Hepatocyte (in vitro differentiated cells): ENCODE measurements around the gene KIF13A. TPM values are rescaled to one million over a fixed set of nuclear protein-coding genes. Genes with fewer than 3 reads are reported as not detected.

ENCODE experiments used
- DNase-seq: peaks from one replicate; pipeline ENCODE4 v3.0.0-alpha.2; 2016; ENCODE audit warnings: low spot score
- H2AFZ ChIP-seq: fragments of 200-600 bp; sonication (generic); 2 replicates; pipeline ENCODE4 v1.6.0; 2016; ENCODE audit warnings: antibody characterized with exemption, mild to moderate bottlenecking
- H3K27ac ChIP-seq: fragments of 200-600 bp; sonication (generic); 2 replicates; pipeline ENCODE4 v1.5.1; 2016; ENCODE audit warnings: mild to moderate bottlenecking
- H3K27me3 ChIP-seq: fragments of 200-600 bp; sonication (generic); 2 replicates; pipeline ENCODE4 v1.6.1; 2016
- H3K36me3 ChIP-seq: fragments of 200-600 bp; sonication (generic); replicated peaks from 2 replicates; pipeline ENCODE4 v1.5.1; 2016; ENCODE audit warnings: low read depth; ENCODE audit not compliant: insufficient read depth
- H3K4me1 ChIP-seq: fragments of 200-600 bp; sonication (generic); 2 replicates; pipeline ENCODE4 v1.5.1; 2016; ENCODE audit warnings: mild to moderate bottlenecking, moderate library complexity; ENCODE audit not compliant: insufficient read depth
- H3K4me2 ChIP-seq: fragments of 200-600 bp; sonication (generic); 2 replicates; pipeline ENCODE4 v1.6.0; 2016
- H3K4me3 ChIP-seq: fragments of 200-600 bp; sonication (generic); 2 replicates; pipeline ENCODE4 v1.5.1; 2016; ENCODE audit warnings: mild to moderate bottlenecking
- H3K79me2 ChIP-seq: fragments of 200-600 bp; sonication (generic); 2 replicates; pipeline ENCODE4 v1.6.0; 2017; ENCODE audit warnings: mild to moderate bottlenecking
- H3K9me2 ChIP-seq: fragments of 200-600 bp; sonication (generic); replicated peaks from 2 replicates; pipeline ENCODE4 v1.6.0; 2017; ENCODE audit warnings: mild to moderate bottlenecking; ENCODE audit not compliant: insufficient read depth
- H3K9me3 ChIP-seq: fragments of 200-600 bp; sonication (generic); 2 replicates; pipeline ENCODE4 v1.5.1; 2016; ENCODE audit warnings: low read depth, mild to moderate bottlenecking
- H4K20me1 ChIP-seq: fragments of 200-600 bp; sonication (generic); 2 replicates; pipeline ENCODE4 v1.6.0; 2016; ENCODE audit warnings: mild to moderate bottlenecking; ENCODE audit not compliant: insufficient read depth, poor library complexity, severe bottlenecking
- EZH2 ChIP-seq: fragments of 200-600 bp; sonication (generic); IDR thresholded peaks from 2 replicates; pipeline ENCODE4 v1.6.1; 2016; ENCODE audit warnings: antibody characterized with exemption, mild to moderate bottlenecking, borderline replicate concordance
- EZH2phosphoT487 ChIP-seq: fragments of 200-600 bp; sonication (generic); IDR thresholded peaks from one replicate; pipeline ENCODE4 v1.6.1; 2018; ENCODE audit warnings: antibody characterized with exemption, mild to moderate bottlenecking, low read depth, moderate library complexity; ENCODE audit not compliant: unreplicated experiment, severe bottlenecking
- WGBS: methylation state at CpG from one replicate; pipeline ENCODE4 v1.1.6; 2016; ENCODE audit warnings: low lambda C conversion rate; ENCODE audit errors: missing lambda C conversion rate; 5-methylcytosine and 5-hydroxymethylcytosine counted together
- polyA plus RNA-seq: library from polyadenylated mRNA; unstranded; fragments of >200 nt; fragmentation: Nextera tagmentation; extraction: Ambion mirVana; gene quantifications from 2 replicates; pipeline ENCODE4 v1.2.1, GENCODE V29; 2016
- total RNA-seq: library from RNA; depleted of rRNA; stranded (reverse); fragments of >200 nt; gene quantifications from 2 replicates; pipeline ENCODE4 v1.2.3, GENCODE V29; 2014
- TF ChIP-seq, protein P1 (sequence below): fragments of 200-600 bp; sonication (generic); IDR thresholded peaks from 2 replicates; pipeline ENCODE4 v1.5.1; 2016; ENCODE audit warnings: antibody characterized with exemption, mild to moderate bottlenecking; ENCODE audit not compliant: poor library complexity

The KIF13A gene
- total and polyA plus RNA-seq, 2 experiments from 2014 or later: 13.0 to 27.9 TPM

GRCh38 chr6:17721671-17722070 is 265.8 kb downstream of the KIF13A start:
- WGBS: 56% methylated on average over 3 of the region's 3 CpGs
- H3K27me3 ChIP-seq: no peaks in the 10 kb centered on the region
- no peaks in the 10 kb centered on the region for H3K4me1 ChIP-seq
- no peaks in the 10 kb centered on the region for H3K9me3 ChIP-seq
- H3K4me2 ChIP-seq: no peak overlapping the region
- H3K4me3 ChIP-seq: no peak overlapping the region
- no peaks in the 10 kb centered on the region for H3K9me2 ChIP-seq
- no peak overlapping the region for H2AFZ ChIP-seq
- no peaks in the 10 kb centered on the region for H3K36me3 ChIP-seq
- peak overlapping the region; percentile 12 for H3K27ac ChIP-seq
- DNase-seq: no peak
- TF ChIP-seq EZH2phosphoT487 (no peak), EZH2 (no peak)
- TF ChIP-seq, protein P1, sequence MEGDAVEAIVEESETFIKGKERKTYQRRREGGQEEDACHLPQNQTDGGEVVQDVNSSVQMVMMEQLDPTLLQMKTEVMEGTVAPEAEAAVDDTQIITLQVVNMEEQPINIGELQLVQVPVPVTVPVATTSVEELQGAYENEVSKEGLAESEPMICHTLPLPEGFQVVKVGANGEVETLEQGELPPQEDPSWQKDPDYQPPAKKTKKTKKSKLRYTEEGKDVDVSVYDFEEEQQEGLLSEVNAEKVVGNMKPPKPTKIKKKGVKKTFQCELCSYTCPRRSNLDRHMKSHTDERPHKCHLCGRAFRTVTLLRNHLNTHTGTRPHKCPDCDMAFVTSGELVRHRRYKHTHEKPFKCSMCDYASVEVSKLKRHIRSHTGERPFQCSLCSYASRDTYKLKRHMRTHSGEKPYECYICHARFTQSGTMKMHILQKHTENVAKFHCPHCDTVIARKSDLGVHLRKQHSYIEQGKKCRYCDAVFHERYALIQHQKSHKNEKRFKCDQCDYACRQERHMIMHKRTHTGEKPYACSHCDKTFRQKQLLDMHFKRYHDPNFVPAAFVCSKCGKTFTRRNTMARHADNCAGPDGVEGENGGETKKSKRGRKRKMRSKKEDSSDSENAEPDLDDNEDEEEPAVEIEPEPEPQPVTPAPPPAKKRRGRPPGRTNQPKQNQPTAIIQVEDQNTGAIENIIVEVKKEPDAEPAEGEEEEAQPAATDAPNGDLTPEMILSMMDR: no peak
- H3K79me2 ChIP-seq: no peaks in the 10 kb centered on the region
- no peaks in the 10 kb centered on the region for H4K20me1 ChIP-seq

- H3K27me3 ChIP-seq: no peaks in the 10 kb centered on the region
- H3K27ac ChIP-seq: no peak overlapping the region
- no peak overlapping the region for H2AFZ ChIP-seq
- WGBS: 56% methylated on average over 3 of the region's 3 CpGs
- no peak overlapping the region for H3K4me2 ChIP-seq
- H3K9me3 ChIP-seq: no peaks in the 10 kb centered on the region
- peaks cover 4% of the 10 kb centered on the region for H3K4me1 ChIP-seq
- H3K36me3 ChIP-seq: no peaks in the 10 kb centered on the region
- H3K79me2 ChIP-seq: no peaks in the 10 kb centered on the region
- no peaks in the 10 kb centered on the region for H4K20me1 ChIP-seq
- no peak for DNase-seq
- H3K4me3 ChIP-seq: no peak overlapping the region
- no peaks in the 10 kb centered on the region for H3K9me2 ChIP-seq
- TF ChIP-seq, protein P1: no peak
- TF ChIP-seq EZH2 (no peak), EZH2phosphoT487 (no peak)
Measured at GRCh38 chr6:17719323-17720041, 268.0 kb downstream of the KIF13A start.

GRCh38 chr6:17716221-17716620 is 271.2 kb downstream of the KIF13A start:
- Histone ChIP-seq H3K27me3 (no peaks in the 10 kb centered on the region), H3K36me3 (no peaks in the 10 kb centered on the region), H3K4me2 (no peak overlapping the region), H3K27ac (no peak overlapping the region), H3K9me2 (no peaks in the 10 kb centered on the region), H4K20me1 (no peaks in the 10 kb centered on the region), H3K9me3 (no peaks in the 10 kb centered on the region), H3K4me3 (no peak overlapping the region), H3K4me1 (peaks cover 11% of the 10 kb centered on the region), H2AFZ (no peak overlapping the region), H3K79me2 (no peaks in the 10 kb centered on the region)
- WGBS: 82% methylated on average over 2 of the region's 2 CpGs
- no peak for DNase-seq
- TF ChIP-seq, protein P1: no peak
- TF ChIP-seq EZH2: no peak
- TF ChIP-seq EZH2phosphoT487: no peak
